ENCODE data around the gene NT5DC3.

NT5DC3 gene

GRCh38 chr12:103875666-103876065, 34.6 kb upstream of the NT5DC3 start:
- no peak for DNase-seq (ENCODE audit: low spot score)
- no CpG with 5 or more reads among the region's 1 CpG for WGBS, 2 donors (ENCODE audit: extremely low coverage in 2 of 2, insufficient read length in 2 of 2, insufficient replicate concordance in 1 of 2)

GRCh38 chr12:103868215-103868614, 27.2 kb upstream of the NT5DC3 start:
- no peak overlapping the region for H2AK5ac ChIP-seq (ENCODE audit: low read depth, low read length)
- H2BK120ac ChIP-seq (ENCODE audit: low read depth, low read length): no peak overlapping the region
- no peaks in the 10 kb centered on the region for H3K4me1 ChIP-seq (ENCODE audit: control insufficient read depth in 2 of 2, insufficient read depth in 1 of 2, low read depth in 1 of 2, low read length in 2 of 2)
- no peaks in the 10 kb centered on the region for H3K79me1 ChIP-seq (ENCODE audit: low read depth, low read length)
- no peak overlapping the region for H3K23ac ChIP-seq (ENCODE audit: low read depth, low read length, poor library complexity)
- no peak overlapping the region for H3K4ac ChIP-seq (ENCODE audit: low read length)
- H3K27ac ChIP-seq (replicated peaks; ENCODE audit: low read length): no peak overlapping the region
- no peaks in the 10 kb centered on the region for H3K27me3 ChIP-seq (ENCODE audit: control insufficient read depth in 3 of 3, insufficient read depth in 3 of 3, low read depth in 1 of 3, low read length in 3 of 3)
- H3K36me3 ChIP-seq (replicated peaks in 1 of 2; ENCODE audit: control insufficient read depth in 2 of 2, insufficient read depth in 2 of 2, low read length in 2 of 2): no peaks in the 10 kb centered on the region
- H3K18ac ChIP-seq (ENCODE audit: low read length): no peak overlapping the region
- no peak overlapping the region for H3K4me2 ChIP-seq (ENCODE audit: insufficient read depth, low read length, poor library complexity, severe bottlenecking)
- H2BK12ac ChIP-seq (ENCODE audit: low read length): no peak overlapping the region
- H3K9me3 ChIP-seq (replicated peaks in 1 of 2; ENCODE audit: control insufficient read depth in 2 of 2, insufficient read depth in 1 of 2, low read depth in 1 of 2, low read length in 2 of 2): no peaks in the 10 kb centered on the region
- H2BK15ac ChIP-seq (ENCODE audit: low read length): no peak overlapping the region
- H2AFZ ChIP-seq (ENCODE audit: low read length): no peak overlapping the region
- no peak overlapping the region for H3K4me3 ChIP-seq (ENCODE audit: low read length in 2 of 2)
- no peak overlapping the region for H2BK5ac ChIP-seq (ENCODE audit: low read length)
- no peak overlapping the region for H3K14ac ChIP-seq (ENCODE audit: low read length)
- H4K8ac ChIP-seq (ENCODE audit: low read depth, low read length): no peak overlapping the region
- no peak overlapping the region for H3K9ac ChIP-seq (ENCODE audit: low read depth, low read length, poor library complexity)
- no peak overlapping the region for H4K91ac ChIP-seq (ENCODE audit: low read depth, low read length, poor library complexity)
- no peak for DNase-seq (ENCODE audit: low spot score)

More at GRCh38 chr12:103875666-103876065, 34.6 kb upstream of the NT5DC3 start:
- no peak overlapping the region for H4K8ac ChIP-seq (ENCODE audit: low read depth, low read length)
- no peak overlapping the region for H2BK5ac ChIP-seq (ENCODE audit: low read length)
- H3K4ac ChIP-seq (ENCODE audit: low read length): no peak overlapping the region
- H3K18ac ChIP-seq (ENCODE audit: low read length): no peak overlapping the region
- H2BK12ac ChIP-seq (ENCODE audit: low read length): no peak overlapping the region
- no peak overlapping the region for H2AFZ ChIP-seq (ENCODE audit: low read length)
- no peak overlapping the region for H3K14ac ChIP-seq (ENCODE audit: low read length)
- no peaks in the 10 kb centered on the region for H3K36me3 ChIP-seq (replicated peaks in 1 of 2; ENCODE audit: control insufficient read depth in 2 of 2, insufficient read depth in 2 of 2, low read length in 2 of 2)
- H2BK120ac ChIP-seq (ENCODE audit: low read depth, low read length): no peak overlapping the region
- H3K9ac ChIP-seq (ENCODE audit: low read depth, low read length, poor library complexity): no peak overlapping the region
- no peaks in the 10 kb centered on the region for H3K9me3 ChIP-seq (replicated peaks in 1 of 2; ENCODE audit: control insufficient read depth in 2 of 2, insufficient read depth in 1 of 2, low read depth in 1 of 2, low read length in 2 of 2)
- peaks cover 0 to 6% of the 10 kb centered on the region in 2 donors for H3K4me1 ChIP-seq (ENCODE audit: control insufficient read depth in 2 of 2, insufficient read depth in 1 of 2, low read depth in 1 of 2, low read length in 2 of 2)
- H2AK5ac ChIP-seq (ENCODE audit: low read depth, low read length): no peak overlapping the region
- H3K27ac ChIP-seq (replicated peaks; ENCODE audit: low read length): no peak overlapping the region
- H3K23ac ChIP-seq (ENCODE audit: low read depth, low read length, poor library complexity): no peak overlapping the region
- no peak overlapping the region for H4K91ac ChIP-seq (ENCODE audit: low read depth, low read length, poor library complexity)
- no peak overlapping the region for H3K4me3 ChIP-seq (ENCODE audit: low read length in 2 of 2)
- no peak overlapping the region for H3K4me2 ChIP-seq (ENCODE audit: insufficient read depth, low read length, poor library complexity, severe bottlenecking)
- no peak overlapping the region for H2BK15ac ChIP-seq (ENCODE audit: low read length)
- no peaks in the 10 kb centered on the region for H3K79me1 ChIP-seq (ENCODE audit: low read depth, low read length)
- H3K27me3 ChIP-seq (ENCODE audit: control insufficient read depth in 3 of 3, insufficient read depth in 3 of 3, low read depth in 1 of 3, low read length in 3 of 3): no peaks in the 10 kb centered on the region

- Histone ChIP-seq H2BK15ac (ENCODE audit: low read length) (no peak overlapping the region), H3K9me3 (replicated peaks in 1 of 2; ENCODE audit: control insufficient read depth in 2 of 2, insufficient read depth in 1 of 2, low read depth in 1 of 2, low read length in 2 of 2) (no peaks in the 10 kb centered on the region), H3K4me2 (ENCODE audit: insufficient read depth, low read length, poor library complexity, severe bottlenecking) (no peak overlapping the region), H3K23ac (ENCODE audit: low read depth, low read length, poor library complexity) (no peak overlapping the region), H2AK5ac (ENCODE audit: low read depth, low read length) (no peak overlapping the region), H3K18ac (ENCODE audit: low read length) (no peak overlapping the region), H2BK5ac (ENCODE audit: low read length) (no peak overlapping the region), H3K4me1 (ENCODE audit: control insufficient read depth in 2 of 2, insufficient read depth in 1 of 2, low read depth in 1 of 2, low read length in 2 of 2) (no peaks in the 10 kb centered on the region), H4K8ac (ENCODE audit: low read depth, low read length) (no peak overlapping the region), H2BK12ac (ENCODE audit: low read length) (no peak overlapping the region), H3K79me1 (ENCODE audit: low read depth, low read length) (no peaks in the 10 kb centered on the region), H3K36me3 (replicated peaks in 1 of 2; ENCODE audit: control insufficient read depth in 2 of 2, insufficient read depth in 2 of 2, low read length in 2 of 2) (no peaks in the 10 kb centered on the region), H2BK120ac (ENCODE audit: low read depth, low read length) (no peak overlapping the region), H4K91ac (ENCODE audit: low read depth, low read length, poor library complexity) (no peak overlapping the region), H3K14ac (ENCODE audit: low read length) (no peak overlapping the region), H3K4me3 (ENCODE audit: low read length in 2 of 2) (no peak overlapping the region), H2AFZ (ENCODE audit: low read length) (no peak overlapping the region), H3K27ac (replicated peaks; ENCODE audit: low read length) (no peak overlapping the region), H3K9ac (ENCODE audit: low read depth, low read length, poor library complexity) (no peak overlapping the region), H3K4ac (ENCODE audit: low read length) (no peak overlapping the region), H3K27me3 (ENCODE audit: control insufficient read depth in 3 of 3, insufficient read depth in 3 of 3, low read depth in 1 of 3, low read length in 3 of 3) (no peaks in the 10 kb centered on the region)
- DNase-seq (ENCODE audit: low spot score): no peak
- WGBS, 2 donors (ENCODE audit: extremely low coverage in 2 of 2, insufficient read length in 2 of 2, insufficient replicate concordance in 1 of 2): no CpG with 5 or more reads among the region's 2 CpGs
Observed at GRCh38 chr12:103865151-103865730, 24.2 kb upstream of the NT5DC3 start.

- no peak overlapping the region for H3K4me3 ChIP-seq (ENCODE audit: low read length in 2 of 2)
- H4K8ac ChIP-seq (ENCODE audit: low read depth, low read length): no peak overlapping the region
- DNase-seq (ENCODE audit: low spot score): no peak
- no CpG with 5 or more reads among the region's 6 CpGs for WGBS, 2 donors (ENCODE audit: extremely low coverage in 2 of 2, insufficient read length in 2 of 2, insufficient replicate concordance in 1 of 2)
- H3K79me1 ChIP-seq (ENCODE audit: low read depth, low read length): no peaks in the 10 kb centered on the region
- no peak overlapping the region for H2BK120ac ChIP-seq (ENCODE audit: low read depth, low read length)
- no peak overlapping the region for H3K18ac ChIP-seq (ENCODE audit: low read length)
- H3K23ac ChIP-seq (ENCODE audit: low read depth, low read length, poor library complexity): no peak overlapping the region
- H3K27ac ChIP-seq (replicated peaks; ENCODE audit: low read length): no peak overlapping the region
- no peak overlapping the region for H3K4ac ChIP-seq (ENCODE audit: low read length)
- no peak overlapping the region for H2BK12ac ChIP-seq (ENCODE audit: low read length)
- H3K36me3 ChIP-seq (replicated peaks in 1 of 2; ENCODE audit: control insufficient read depth in 2 of 2, insufficient read depth in 2 of 2, low read length in 2 of 2): no peaks in the 10 kb centered on the region
- H3K4me1 ChIP-seq (ENCODE audit: control insufficient read depth in 2 of 2, insufficient read depth in 1 of 2, low read depth in 1 of 2, low read length in 2 of 2): no peaks in the 10 kb centered on the region
- no peak overlapping the region for H2BK5ac ChIP-seq (ENCODE audit: low read length)
- H2BK15ac ChIP-seq (ENCODE audit: low read length): no peak overlapping the region
- no peak overlapping the region for H4K91ac ChIP-seq (ENCODE audit: low read depth, low read length, poor library complexity)
- no peak overlapping the region for H3K14ac ChIP-seq (ENCODE audit: low read length)
- no peaks in the 10 kb centered on the region for H3K9me3 ChIP-seq (replicated peaks in 1 of 2; ENCODE audit: control insufficient read depth in 2 of 2, insufficient read depth in 1 of 2, low read depth in 1 of 2, low read length in 2 of 2)
- H3K27me3 ChIP-seq (ENCODE audit: control insufficient read depth in 3 of 3, insufficient read depth in 3 of 3, low read depth in 1 of 3, low read length in 3 of 3): no peaks in the 10 kb centered on the region
- no peak overlapping the region for H3K9ac ChIP-seq (ENCODE audit: low read depth, low read length, poor library complexity)
- no peak overlapping the region for H2AFZ ChIP-seq (ENCODE audit: low read length)
- no peak overlapping the region for H2AK5ac ChIP-seq (ENCODE audit: low read depth, low read length)
- no peak overlapping the region for H3K4me2 ChIP-seq (ENCODE audit: insufficient read depth, low read length, poor library complexity, severe bottlenecking)
Observed at GRCh38 chr12:103864710-103865109, 23.7 kb upstream of the NT5DC3 start.
